Measurements from ENCODE around the gene PTPRT.

GRCh38 chr20:42346189-42347170 is 843.2 kb downstream of the PTPRT start:
- TF ChIP-seq CTCF (IDR thresholded peaks at IDR 0.05; ENCODE audit: low read depth, low read length) = no peak
- TF ChIP-seq POLR2A (IDR thresholded peaks at IDR 0.05; ENCODE audit: extremely low read depth, insufficient read length) = no peak

All from NB4 (cell line).